Measurements from ENCODE around the gene CDH9. TPM values are rescaled to one million over a fixed set of nuclear protein-coding genes. Genes with fewer than 3 reads are reported as not detected.

CDH9 gene
- total and polyA plus RNA-seq, 2 of the 13 experiments (the other 11 are each of a cell fraction or from before 2014, with no cell fraction given), result 0.03 to 0.24 TPM

DNA sequence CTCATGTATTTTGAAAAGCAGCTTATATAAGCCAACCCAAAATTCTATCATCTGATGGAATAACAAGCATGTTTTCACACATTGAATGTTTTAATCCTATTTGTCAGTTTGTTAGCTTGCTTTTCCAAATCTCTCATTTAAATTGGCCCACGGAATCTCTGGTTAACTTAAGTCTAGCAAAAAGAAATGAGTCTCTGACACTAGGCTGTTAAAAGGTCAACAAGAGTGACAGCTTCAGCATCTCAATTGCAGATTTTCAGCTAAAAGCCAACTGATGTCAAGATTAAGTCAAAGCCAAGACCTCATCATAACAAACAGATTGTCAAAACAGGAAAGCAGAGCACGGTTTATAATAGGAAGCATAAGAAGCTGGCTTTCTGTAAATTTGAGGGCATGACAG, 49.4 kb upstream of the CDH9 start:
- 3% methylated on average over 2 of the region's 2 CpGs for WGBS (ENCODE audit: low lambda C conversion rate)
- no TSS peak for BruUV-seq (replicated peaks)
- H3K27ac ChIP-seq (ENCODE audit: extremely low read length, insufficient read depth, low read length), result no peak overlapping the region
- DNase-seq (ENCODE audit: low spot score) (no peak), ATAC-seq (no peak), FAIRE-seq (no peak)
- H4K20me1 ChIP-seq (ENCODE audit: insufficient read depth, low read length), result no peaks in the 10 kb centered on the region
- no peaks in the 10 kb centered on the region for H3K9me3 ChIP-seq (ENCODE audit: low read length)
- ChIA-PET POLR2A (no interaction called here), CTCF (ENCODE audit: low intra/inter-chr PET ratio, low total read pairs) (no interaction called here)
- no peak overlapping the region for H3K9ac ChIP-seq (ENCODE audit: insufficient read depth, low read depth, low read length)
- H3K79me2 ChIP-seq (ENCODE audit: insufficient read depth, low read length), result no peaks in the 10 kb centered on the region
- no peak overlapping the region for H3K4me2 ChIP-seq (ENCODE audit: low read depth, low read length)
- H2AFZ ChIP-seq (ENCODE audit: low read length), result no peak overlapping the region
- no peaks in the 10 kb centered on the region for H3K4me1 ChIP-seq (ENCODE audit: insufficient read depth, low read length)
- intact Hi-C loops (cut with micrococcal nuclease; ENCODE audit: unreplicated experiment) (no loop called here), in situ Hi-C loops (cut with HindIII; ENCODE audit: extremely low pct_ligation_motif_present, low pct_unique_long_range_greater_than_20kb) (no loop called here)
- no peak for TF ChIP-seq AHR (CRISPR knock-in tag; IDR thresholded peaks at IDR 0.05)
- TF ChIP-seq, protein P1, sequence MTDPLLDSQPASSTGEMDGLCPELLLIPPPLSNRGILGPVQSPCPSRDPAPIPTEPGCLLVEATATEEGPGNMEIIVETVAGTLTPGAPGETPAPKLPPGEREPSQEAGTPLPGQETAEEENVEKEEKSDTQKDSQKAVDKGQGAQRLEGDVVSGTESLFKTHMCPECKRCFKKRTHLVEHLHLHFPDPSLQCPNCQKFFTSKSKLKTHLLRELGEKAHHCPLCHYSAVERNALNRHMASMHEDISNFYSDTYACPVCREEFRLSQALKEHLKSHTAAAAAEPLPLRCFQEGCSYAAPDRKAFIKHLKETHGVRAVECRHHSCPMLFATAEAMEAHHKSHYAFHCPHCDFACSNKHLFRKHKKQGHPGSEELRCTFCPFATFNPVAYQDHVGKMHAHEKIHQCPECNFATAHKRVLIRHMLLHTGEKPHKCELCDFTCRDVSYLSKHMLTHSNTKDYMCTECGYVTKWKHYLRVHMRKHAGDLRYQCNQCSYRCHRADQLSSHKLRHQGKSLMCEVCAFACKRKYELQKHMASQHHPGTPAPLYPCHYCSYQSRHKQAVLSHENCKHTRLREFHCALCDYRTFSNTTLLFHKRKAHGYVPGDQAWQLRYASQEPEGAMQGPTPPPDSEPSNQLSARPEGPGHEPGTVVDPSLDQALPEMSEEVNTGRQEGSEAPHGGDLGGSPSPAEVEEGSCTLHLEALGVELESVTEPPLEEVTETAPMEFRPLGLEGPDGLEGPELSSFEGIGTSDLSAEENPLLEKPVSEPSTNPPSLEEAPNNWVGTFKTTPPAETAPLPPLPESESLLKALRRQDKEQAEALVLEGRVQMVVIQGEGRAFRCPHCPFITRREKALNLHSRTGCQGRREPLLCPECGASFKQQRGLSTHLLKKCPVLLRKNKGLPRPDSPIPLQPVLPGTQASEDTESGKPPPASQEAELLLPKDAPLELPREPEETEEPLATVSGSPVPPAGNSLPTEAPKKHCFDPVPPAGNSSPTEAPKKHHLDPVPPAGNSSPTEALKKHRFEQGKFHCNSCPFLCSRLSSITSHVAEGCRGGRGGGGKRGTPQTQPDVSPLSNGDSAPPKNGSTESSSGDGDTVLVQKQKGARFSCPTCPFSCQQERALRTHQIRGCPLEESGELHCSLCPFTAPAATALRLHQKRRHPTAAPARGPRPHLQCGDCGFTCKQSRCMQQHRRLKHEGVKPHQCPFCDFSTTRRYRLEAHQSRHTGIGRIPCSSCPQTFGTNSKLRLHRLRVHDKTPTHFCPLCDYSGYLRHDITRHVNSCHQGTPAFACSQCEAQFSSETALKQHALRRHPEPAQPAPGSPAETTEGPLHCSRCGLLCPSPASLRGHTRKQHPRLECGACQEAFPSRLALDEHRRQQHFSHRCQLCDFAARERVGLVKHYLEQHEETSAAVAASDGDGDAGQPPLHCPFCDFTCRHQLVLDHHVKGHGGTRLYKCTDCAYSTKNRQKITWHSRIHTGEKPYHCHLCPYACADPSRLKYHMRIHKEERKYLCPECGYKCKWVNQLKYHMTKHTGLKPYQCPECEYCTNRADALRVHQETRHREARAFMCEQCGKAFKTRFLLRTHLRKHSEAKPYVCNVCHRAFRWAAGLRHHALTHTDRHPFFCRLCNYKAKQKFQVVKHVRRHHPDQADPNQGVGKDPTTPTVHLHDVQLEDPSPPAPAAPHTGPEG (CRISPR knock-in tag; IDR thresholded peaks at IDR 0.05), result no peak
- no peak for TF ChIP-seq ZFP36L1 (CRISPR knock-in tag; IDR thresholded peaks at IDR 0.05)
- no peak for TF ChIP-seq ZNF282 (IDR thresholded peaks at IDR 0.05; ENCODE audit: partially characterized antibody)
- TF ChIP-seq ZNF569 (CRISPR knock-in tag; IDR thresholded peaks at IDR 0.05; ENCODE audit: borderline replicate concordance), result no peak
- no peaks in the 10 kb centered on the region for H3K36me3 ChIP-seq (replicated peaks in 1 of 2; ENCODE audit: control insufficient read depth in 1 of 2, insufficient read depth in 2 of 2, low read length in 2 of 2)
- H3K27me3 ChIP-seq (ENCODE audit: control insufficient read depth in 1 of 2, insufficient read depth in 2 of 2, low read length in 2 of 2), result no peaks in the 10 kb centered on the region
- no peak overlapping the region for H3K4me3 ChIP-seq (replicated peaks in 1 of 3; ENCODE audit: insufficient read depth in 1 of 3, low read depth in 2 of 3, low read length in 3 of 3)

Data from HepG2 (cell line).